ENCODE data around the gene RAB15. TPM values are rescaled to one million over a fixed set of nuclear protein-coding genes. Genes with fewer than 3 reads are reported as not detected.

RAB15 gene
- total and polyA plus RNA-seq, 11 donors: 12.0 to 70.4 (median 22.5) TPM

- Histone ChIP-seq H3K4me3 (no peak overlapping the region), H3K27ac (no peak overlapping the region), H3K27me3 (no peaks in the 10 kb centered on the region), H3K9me3 (no peaks in the 10 kb centered on the region), H3K4me1 (peaks cover 0 to 60% (median 14%) of the 10 kb centered on the region in 12 donors), H3K36me3 (no peaks in the 10 kb centered on the region)
- WGBS, 4 donors: 89 to 92% (median 91%) methylated on average over 4 of the region's 4 CpGs
- ATAC-seq (no peak), DNase-seq (no peak)
- TF ChIP-seq POLR2A (IDR thresholded peaks at IDR 0.05): no peak
- TF ChIP-seq, protein P1, sequence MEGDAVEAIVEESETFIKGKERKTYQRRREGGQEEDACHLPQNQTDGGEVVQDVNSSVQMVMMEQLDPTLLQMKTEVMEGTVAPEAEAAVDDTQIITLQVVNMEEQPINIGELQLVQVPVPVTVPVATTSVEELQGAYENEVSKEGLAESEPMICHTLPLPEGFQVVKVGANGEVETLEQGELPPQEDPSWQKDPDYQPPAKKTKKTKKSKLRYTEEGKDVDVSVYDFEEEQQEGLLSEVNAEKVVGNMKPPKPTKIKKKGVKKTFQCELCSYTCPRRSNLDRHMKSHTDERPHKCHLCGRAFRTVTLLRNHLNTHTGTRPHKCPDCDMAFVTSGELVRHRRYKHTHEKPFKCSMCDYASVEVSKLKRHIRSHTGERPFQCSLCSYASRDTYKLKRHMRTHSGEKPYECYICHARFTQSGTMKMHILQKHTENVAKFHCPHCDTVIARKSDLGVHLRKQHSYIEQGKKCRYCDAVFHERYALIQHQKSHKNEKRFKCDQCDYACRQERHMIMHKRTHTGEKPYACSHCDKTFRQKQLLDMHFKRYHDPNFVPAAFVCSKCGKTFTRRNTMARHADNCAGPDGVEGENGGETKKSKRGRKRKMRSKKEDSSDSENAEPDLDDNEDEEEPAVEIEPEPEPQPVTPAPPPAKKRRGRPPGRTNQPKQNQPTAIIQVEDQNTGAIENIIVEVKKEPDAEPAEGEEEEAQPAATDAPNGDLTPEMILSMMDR (IDR thresholded peaks at IDR 0.05): no peak
- intact Hi-C loops (cut with DNase I): no loop called here
Measured at GRCh38 chr14:64990939-64991338, 18.8 kb upstream of the RAB15 start.

- WGBS, 4 donors: 35 to 61% (median 54%) methylated on average over 3 of the region's 3 CpGs
- no peaks in the 10 kb centered on the region for H3K27me3 ChIP-seq
- H3K36me3 ChIP-seq: no peaks in the 10 kb centered on the region
- H3K9me3 ChIP-seq: no peaks in the 10 kb centered on the region
- TF ChIP-seq, protein P1 (IDR thresholded peaks at IDR 0.05): no peak
- no peak for TF ChIP-seq POLR2A (IDR thresholded peaks at IDR 0.05)
- intact Hi-C loops (cut with DNase I): no loop called here
- H3K27ac ChIP-seq: peak overlapping the region in 1 of 12 donors; percentile 14
- peaks cover 0 to 61% (median 14%) of the 10 kb centered on the region in 12 donors for H3K4me1 ChIP-seq
- ATAC-seq (no peak), DNase-seq (no peak)
- no peak overlapping the region for H3K4me3 ChIP-seq
Measured at GRCh38 chr14:64990296-64990695, 18.2 kb upstream of the RAB15 start.

GRCh38 chr14:64987438-64987767, 15.3 kb upstream of the RAB15 start:
- H3K27me3 ChIP-seq: no peaks in the 10 kb centered on the region
- peak in 1 of 5 donors; percentile 57 for DNase-seq
- intact Hi-C loops (cut with DNase I): loop anchor here in 8 of 10 donors (2.0 to 10.0 kb wide), 11 partner anchors 35 to 837 kb away; partner anchors contain the start of genes CHURC1 (in 4 of the 8), FUT8 (in 2 of the 8) and MAX (in 2 of the 8)
- no peaks in the 10 kb centered on the region for H3K9me3 ChIP-seq
- peak overlapping the region; percentile 66 to 93 (median 80) for H3K4me3 ChIP-seq
- peaks cover 0 to 43% (median 14%) of the 10 kb centered on the region in 12 donors for H3K4me1 ChIP-seq
- no peak for ATAC-seq
- TF ChIP-seq, protein P1 (IDR thresholded peaks at IDR 0.05): no peak
- TF ChIP-seq POLR2A (IDR thresholded peaks at IDR 0.05): no peak
- WGBS, 4 donors: 0 to 2% (median 1%) methylated on average over 6 to 8 of the region's 8 CpGs
- H3K27ac ChIP-seq: peak overlapping the region; percentile 60 to 94 (median 87)
- H3K36me3 ChIP-seq: no peaks in the 10 kb centered on the region

DNA sequence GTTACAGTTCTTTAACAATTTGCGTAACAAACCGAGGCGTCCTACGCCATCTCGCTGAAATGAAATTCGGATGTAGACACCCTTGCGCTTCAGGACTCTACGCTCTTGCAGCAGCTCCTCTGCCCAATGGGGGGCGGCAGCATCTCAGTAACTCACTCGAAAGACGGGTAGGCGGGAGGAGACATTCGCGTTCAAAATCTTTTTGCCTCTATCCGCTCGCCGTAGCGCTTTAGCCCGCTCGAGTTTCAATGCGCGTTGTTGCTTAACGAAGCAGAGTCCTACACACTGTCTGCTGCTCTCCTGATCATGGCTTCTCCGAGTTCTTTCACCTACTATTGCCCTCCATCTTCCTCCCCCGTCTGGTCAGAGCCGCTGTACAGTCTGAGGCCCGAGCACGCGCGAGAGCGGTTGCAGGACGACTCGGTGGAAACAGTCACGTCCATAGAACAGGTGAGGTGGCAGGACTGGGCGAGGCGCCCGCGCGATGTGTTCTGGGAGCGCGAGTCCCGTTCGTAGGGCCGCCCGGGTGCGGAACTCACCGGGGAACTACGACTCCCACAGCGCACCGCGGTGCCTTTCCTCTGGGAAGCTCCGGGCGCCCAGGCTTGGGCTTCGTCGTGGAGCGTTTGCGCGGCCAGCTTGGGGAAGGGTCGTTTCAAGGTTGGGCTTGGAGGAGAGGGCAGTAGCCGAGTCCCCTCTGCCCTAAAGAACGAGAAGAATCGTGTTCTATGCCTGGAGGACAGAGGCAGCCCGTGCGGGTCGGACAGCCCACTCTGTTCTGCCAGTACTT, 14.7 kb upstream of the RAB15 start, which contains the start of gene FNTB:
TSS of gene FNTB (plus strand) at position 248 of the 790 bp plus-strand sequence. CDS start at position 307, 59 bp downstream.
- H3K36me3 ChIP-seq: no peaks in the 10 kb centered on the region
- peak; percentile 95 to 98 (median 98) for DNase-seq
- peak within 1 kb of the TSS; percentile 60 to 94 (median 87) for H3K27ac ChIP-seq
- peak in 1 of 2 donors; percentile 53 for TF ChIP-seq POLR2A (IDR thresholded peaks at IDR 0.05)
- TF ChIP-seq, protein P1 (IDR thresholded peaks at IDR 0.05): peak; percentile 56 to 97 (median 80)
- WGBS, 4 donors: 0% methylated on average over 34 to 65 of the region's 65 CpGs
- H3K27me3 ChIP-seq: no peaks in the 10 kb centered on the region
- no peaks in the 10 kb centered on the region for H3K9me3 ChIP-seq
- peak; percentile 98 to 99 (median 99) for ATAC-seq
- H3K4me1 ChIP-seq: peaks cover 0 to 41% (median 14%) of the 10 kb centered on the region in 12 donors
- intact Hi-C loops (cut with DNase I): loop anchor here in 8 of 10 donors (2.0 to 10.0 kb wide), 11 partner anchors 35 to 838 kb away; partner anchors contain the start of genes CHURC1 (in 4 of the 8), FUT8 (in 2 of the 8) and MAX (in 2 of the 8)
- H3K4me3 ChIP-seq: peak within 1 kb of the TSS; percentile 66 to 93 (median 80)
